Activated T-cell treated with anti-CD3 and anti-CD28 coated beads, Interleukin-2, amount 50 U/mL, for 4 hours (primary cell): ENCODE data around the gene FRMPD3. TPM values are rescaled to one million over a fixed set of nuclear protein-coding genes. Genes with fewer than 3 reads are reported as not detected.
"Not testable (repeated sequence)": the region's sequence is repeated elsewhere in the genome, so short reads cannot be mapped to it uniquely, and the experiment has no call there.

Source experiments
- ATAC-seq, 2 donors: fragments of 200-7000 bp; cut with Tn5 transposase; one replicate each; pipeline ENCODE4 v1.10.0; 2021
- DNase-seq: peaks from one replicate; pipeline ENCODE4 v3.0.0-alpha.2; 2020
- H3K27me3 Mint-ChIP-seq: one replicate; pipeline ENCODE4 v1.8.0; 2021; ENCODE audit warnings: low read depth, mixed read lengths
- H3K36me3 Mint-ChIP-seq: one replicate; pipeline ENCODE4 v1.8.0; 2022; ENCODE audit warnings: mixed read lengths; ENCODE audit not compliant: insufficient read depth
- H3K4me1 Mint-ChIP-seq: one replicate; pipeline ENCODE4 v1.8.0; 2021; ENCODE audit warnings: low read depth, mixed read lengths
- H3K4me3 Mint-ChIP-seq: one replicate; pipeline ENCODE4 v1.8.0; 2021; ENCODE audit warnings: mild to moderate bottlenecking, moderate library complexity, mixed read lengths
- H3K9me3 Mint-ChIP-seq: one replicate; pipeline ENCODE4 v1.8.0; 2021; ENCODE audit warnings: mixed read lengths
- total RNA-seq, 3 donors: library from RNA; stranded (reverse); gene quantifications; one replicate each; pipeline ENCODE4 v1.2.1, GENCODE V29; 2021

FRMPD3 gene
- total RNA-seq, 3 donors from 2014 or later: not detected

DNA sequence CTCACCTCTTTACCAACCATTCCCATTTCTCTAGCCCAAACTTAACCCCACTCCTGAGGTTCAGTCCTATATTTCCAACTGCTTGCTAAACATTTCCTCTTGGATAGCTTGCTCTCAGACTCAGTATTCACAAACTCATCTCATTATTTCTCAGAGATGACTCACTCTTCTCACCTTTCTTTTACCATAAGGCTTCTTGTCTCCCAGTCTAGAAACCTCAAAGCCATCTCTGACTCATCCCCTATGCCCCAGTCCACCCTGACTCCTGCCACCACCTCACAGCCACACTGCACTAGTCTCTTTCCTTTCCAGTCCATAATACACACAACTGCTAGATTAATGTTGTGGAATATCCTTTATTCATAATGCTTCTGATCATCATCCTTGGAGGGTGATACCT is 4.8 kb downstream of the FRMPD3 start:
- Mint-ChIP-seq H3K4me3 (no peak overlapping the region), H3K36me3 (no peaks in the 10 kb centered on the region), H3K27me3 (peaks cover 23% of the 10 kb centered on the region), H3K4me1 (peaks cover 12% of the 10 kb centered on the region), H3K9me3 (no peaks in the 10 kb centered on the region)
- peak; percentile 88 to 91 for ATAC-seq
- DNase-seq: no peak

DNA sequence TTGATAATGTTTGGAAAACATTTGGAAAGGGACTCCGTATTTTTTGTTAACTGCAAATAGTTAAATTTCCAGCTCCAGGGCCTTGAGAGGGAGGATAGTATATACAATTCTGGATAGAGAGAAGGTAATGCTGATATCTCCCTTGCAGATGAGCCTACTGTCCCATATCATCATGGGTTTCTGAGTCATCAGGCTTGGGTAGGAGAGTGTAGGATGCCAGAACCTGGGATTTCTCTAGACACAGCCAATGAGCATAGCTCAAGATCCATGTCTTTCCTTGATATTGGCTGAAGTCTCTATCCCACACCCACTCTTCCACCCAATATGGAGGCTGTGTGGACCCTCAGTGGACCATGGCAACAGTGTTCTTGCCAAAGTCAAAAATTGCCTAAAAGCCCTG is 7.8 kb downstream of the FRMPD3 start:
- Mint-ChIP-seq H3K27me3 (peaks cover 8% of the 10 kb centered on the region), H3K36me3 (no peaks in the 10 kb centered on the region), H3K4me1 (no peaks in the 10 kb centered on the region), H3K4me3 (no peak overlapping the region), H3K9me3 (no peaks in the 10 kb centered on the region)
- DNase-seq: no peak
- ATAC-seq: no peak

- peaks cover 3% of the 10 kb centered on the region for H3K27me3 Mint-ChIP-seq
- H3K36me3 Mint-ChIP-seq: no peaks in the 10 kb centered on the region
- no peak for DNase-seq
Measured at GRCh38 chrX:107465932-107466620, 16.6 kb downstream of the FRMPD3 start.

GRCh38 chrX:107467271-107467670 is 17.8 kb downstream of the FRMPD3 start:
- H3K36me3 Mint-ChIP-seq: no peaks in the 10 kb centered on the region
- peak; percentile 48 to 55 for ATAC-seq
- DNase-seq: no peak
- H3K9me3 Mint-ChIP-seq: no peaks in the 10 kb centered on the region
- no peaks in the 10 kb centered on the region for H3K4me1 Mint-ChIP-seq
- H3K4me3 Mint-ChIP-seq: no peak overlapping the region
- peaks cover 3% of the 10 kb centered on the region for H3K27me3 Mint-ChIP-seq

More at GRCh38 chrX:107465932-107466620, 16.6 kb downstream of the FRMPD3 start:
- no peaks in the 10 kb centered on the region for H3K9me3 Mint-ChIP-seq
- no peaks in the 10 kb centered on the region for H3K4me1 Mint-ChIP-seq
- H3K4me3 Mint-ChIP-seq: no peak overlapping the region
- peak in 1 of 2 donors; percentile 50 for ATAC-seq

GRCh38 chrX:107470198-107470597 is 20.7 kb downstream of the FRMPD3 start:
- ATAC-seq: no peak
- no peaks in the 10 kb centered on the region for H3K27me3 Mint-ChIP-seq
- no peaks in the 10 kb centered on the region for H3K9me3 Mint-ChIP-seq
- DNase-seq: no peak
- H3K36me3 Mint-ChIP-seq: no peaks in the 10 kb centered on the region
- H3K4me3 Mint-ChIP-seq: no peak overlapping the region
- H3K4me1 Mint-ChIP-seq: no peaks in the 10 kb centered on the region

DNA sequence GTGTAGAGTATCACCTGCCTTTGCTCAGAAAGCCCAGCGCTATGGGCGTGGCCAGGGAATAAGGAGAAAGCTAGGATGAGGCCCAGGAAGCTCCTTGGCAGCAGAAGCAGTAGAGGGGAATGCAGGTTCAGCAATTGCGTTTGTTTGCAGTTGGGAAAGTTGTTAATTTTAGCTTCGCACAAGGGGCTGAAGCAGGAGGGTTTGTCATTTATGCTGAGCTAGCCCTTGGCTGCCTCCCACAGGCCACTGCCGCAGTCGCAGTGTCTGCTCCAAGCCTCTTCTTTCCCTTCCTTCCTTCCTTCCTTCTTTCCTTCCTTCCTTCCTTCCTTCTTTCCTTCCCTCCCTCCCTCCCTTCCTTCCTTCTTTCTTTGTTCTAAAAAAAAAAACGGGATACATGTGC is 21.5 kb downstream of the FRMPD3 start:
- Mint-ChIP-seq H3K27me3 (no peaks in the 10 kb centered on the region), H3K9me3 (no peaks in the 10 kb centered on the region), H3K36me3 (no peaks in the 10 kb centered on the region), H3K4me1 (no peaks in the 10 kb centered on the region), H3K4me3 (no peak overlapping the region)
- DNase-seq (no peak), ATAC-seq (no peak)

DNA sequence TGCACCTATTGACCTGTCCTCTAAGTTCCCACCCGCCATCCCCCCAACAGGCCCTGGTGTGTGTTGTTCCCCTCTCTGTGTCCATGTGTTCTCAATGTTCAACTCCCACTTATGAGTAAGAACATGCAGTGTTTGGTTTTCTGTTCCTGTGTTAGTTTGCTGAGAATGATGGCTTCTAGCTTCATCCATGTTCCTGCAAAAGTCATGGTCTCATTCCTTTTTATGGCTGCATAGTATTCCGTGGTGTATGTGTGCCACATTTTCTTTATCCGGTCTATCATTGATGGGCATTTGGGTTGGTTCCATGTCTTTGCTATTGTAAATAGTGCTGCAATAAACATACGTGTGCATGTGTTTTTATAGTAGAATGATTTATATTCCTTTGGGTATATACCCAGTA is 22.0 kb downstream of the FRMPD3 start:
- not testable (repeated sequence) for H3K9me3 Mint-ChIP-seq, ATAC-seq, H3K4me1 Mint-ChIP-seq, H3K27me3 Mint-ChIP-seq, H3K4me3 Mint-ChIP-seq, H3K36me3 Mint-ChIP-seq, DNase-seq

- DNase-seq (no peak), ATAC-seq (no peak)
- H3K9me3 Mint-ChIP-seq: no peaks in the 10 kb centered on the region
- peaks cover 2% of the 10 kb centered on the region for H3K27me3 Mint-ChIP-seq
- H3K4me3 Mint-ChIP-seq: no peak overlapping the region
- H3K36me3 Mint-ChIP-seq: no peaks in the 10 kb centered on the region
- H3K4me1 Mint-ChIP-seq: no peaks in the 10 kb centered on the region
Measured at GRCh38 chrX:107477406-107477805, 28.0 kb downstream of the FRMPD3 start.

- ATAC-seq: peak in 1 of 2 donors; percentile 74
- H3K4me3 Mint-ChIP-seq: no peak overlapping the region
- no peaks in the 10 kb centered on the region for H3K9me3 Mint-ChIP-seq
- H3K27me3 Mint-ChIP-seq: peaks cover 2% of the 10 kb centered on the region
- H3K4me1 Mint-ChIP-seq: no peaks in the 10 kb centered on the region
- no peak for DNase-seq
- H3K36me3 Mint-ChIP-seq: no peaks in the 10 kb centered on the region
Measured at GRCh38 chrX:107480272-107480671, 30.8 kb downstream of the FRMPD3 start.

DNA sequence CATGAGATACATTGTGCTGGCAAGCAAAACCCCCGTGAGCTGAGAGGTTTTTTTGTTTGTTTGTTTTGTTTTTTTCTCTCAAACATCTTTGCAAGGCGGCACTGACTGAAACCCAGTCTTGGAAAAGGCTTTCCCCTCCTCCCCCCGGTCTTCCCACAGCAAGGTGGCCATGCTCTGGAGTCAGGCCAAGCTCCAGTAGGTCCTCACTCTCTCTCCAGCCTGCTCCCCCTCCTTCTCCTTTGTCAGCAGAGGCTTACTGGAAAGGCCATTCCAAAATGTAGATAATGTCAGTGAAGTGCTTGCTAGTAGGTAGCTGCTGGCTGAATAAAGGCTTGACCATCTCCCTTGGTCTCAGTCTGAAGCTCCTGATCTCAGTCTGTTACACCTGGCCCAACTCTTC is 32.6 kb downstream of the FRMPD3 start:
- Mint-ChIP-seq H3K4me3 (no peak overlapping the region), H3K9me3 (no peaks in the 10 kb centered on the region), H3K36me3 (no peaks in the 10 kb centered on the region), H3K27me3 (no peaks in the 10 kb centered on the region), H3K4me1 (no peaks in the 10 kb centered on the region)
- DNase-seq: no peak
- no peak for ATAC-seq

GRCh38 chrX:107484002-107484726 is 34.7 kb downstream of the FRMPD3 start:
- Mint-ChIP-seq H3K36me3 (no peaks in the 10 kb centered on the region), H3K4me1 (no peaks in the 10 kb centered on the region), H3K27me3 (peaks cover 4% of the 10 kb centered on the region), H3K4me3 (no peak overlapping the region), H3K9me3 (no peaks in the 10 kb centered on the region)
- no peak for DNase-seq
- ATAC-seq: no peak

DNA sequence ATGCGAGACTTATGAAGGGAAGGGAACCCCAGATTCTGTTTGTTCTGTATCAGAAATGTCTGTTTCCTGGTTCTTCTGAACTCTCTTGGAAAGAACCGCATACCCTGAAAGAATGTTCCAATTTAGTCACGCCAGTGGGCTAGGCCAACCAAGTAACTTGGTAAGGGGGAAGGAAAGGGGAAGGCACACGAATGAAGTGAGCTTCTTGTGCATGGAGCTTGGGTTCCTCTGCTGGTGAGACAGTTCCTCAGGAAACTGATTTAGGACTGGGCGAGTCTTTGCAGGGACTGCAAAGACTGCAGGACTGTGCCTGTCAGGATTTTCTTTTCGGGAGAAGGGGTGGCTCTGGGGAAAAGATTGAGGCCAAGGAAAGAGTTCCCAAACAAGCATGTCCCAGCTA is 35.6 kb downstream of the FRMPD3 start:
- Mint-ChIP-seq H3K4me1 (no peaks in the 10 kb centered on the region), H3K9me3 (no peaks in the 10 kb centered on the region), H3K27me3 (peaks cover 4% of the 10 kb centered on the region), H3K4me3 (no peak overlapping the region), H3K36me3 (no peaks in the 10 kb centered on the region)
- DNase-seq (no peak), ATAC-seq (no peak)

DNA sequence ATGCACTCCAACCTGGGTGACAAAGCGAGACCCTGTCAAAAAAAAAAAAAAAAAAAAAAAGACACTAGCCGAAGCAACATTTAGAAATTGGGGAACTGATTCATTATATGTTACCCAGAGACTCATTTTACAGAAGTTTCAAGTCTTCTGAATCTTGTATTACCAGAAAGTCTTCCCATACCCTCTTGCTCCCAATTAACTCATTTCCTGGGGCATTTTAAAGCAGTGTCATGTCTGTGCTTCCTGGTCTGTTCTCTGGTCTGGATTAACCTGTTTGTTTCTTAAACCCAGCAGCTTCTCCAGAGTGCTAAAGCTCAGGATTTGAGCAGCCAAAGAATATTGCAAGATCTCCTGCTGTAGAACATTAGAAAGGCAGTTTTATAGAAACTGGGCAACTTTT is 43.7 kb downstream of the FRMPD3 start:
- Mint-ChIP-seq H3K4me3 (no peak overlapping the region), H3K36me3 (no peaks in the 10 kb centered on the region), H3K9me3 (no peaks in the 10 kb centered on the region), H3K4me1 (no peaks in the 10 kb centered on the region), H3K27me3 (no peaks in the 10 kb centered on the region)
- ATAC-seq: no peak
- DNase-seq: no peak

DNA sequence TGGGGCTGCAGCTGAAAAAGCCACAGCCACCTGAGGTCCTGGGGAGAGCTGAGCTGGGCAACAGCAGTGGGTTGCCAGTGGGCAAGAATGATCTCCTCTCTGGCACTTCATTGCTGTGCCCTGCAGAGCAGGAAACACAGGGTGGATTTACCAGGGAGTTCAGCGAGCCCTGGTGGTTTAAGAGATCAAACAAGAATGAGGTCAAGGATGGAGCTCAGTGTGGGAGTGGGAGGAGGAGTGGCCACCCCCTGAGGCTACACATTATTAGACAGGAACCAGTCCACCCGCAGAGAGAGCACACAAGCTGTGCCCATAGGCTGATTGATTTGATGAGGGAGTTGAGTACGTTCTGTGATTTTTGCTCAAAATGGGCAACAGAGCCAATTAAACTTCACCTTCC is 47.3 kb downstream of the FRMPD3 start:
- no peaks in the 10 kb centered on the region for H3K36me3 Mint-ChIP-seq
- no peaks in the 10 kb centered on the region for H3K9me3 Mint-ChIP-seq
- H3K4me1 Mint-ChIP-seq: no peaks in the 10 kb centered on the region
- H3K27me3 Mint-ChIP-seq: peaks cover under 1% of the 10 kb centered on the region
- no peak for ATAC-seq
- DNase-seq: no peak
- H3K4me3 Mint-ChIP-seq: no peak overlapping the region
